ENCODE measurements around the gene NHLRC4. TPM values are rescaled to one million over a fixed set of nuclear protein-coding genes. Genes with fewer than 3 reads are reported as not detected.

The NHLRC4 gene
- total and polyA plus RNA-seq, 9 of the 15 experiments (the other 6 are each of a cell fraction or from before 2014, with no cell fraction given), result 0.24 to 3.7 (median 1.3) TPM; not detected in 2

DNA sequence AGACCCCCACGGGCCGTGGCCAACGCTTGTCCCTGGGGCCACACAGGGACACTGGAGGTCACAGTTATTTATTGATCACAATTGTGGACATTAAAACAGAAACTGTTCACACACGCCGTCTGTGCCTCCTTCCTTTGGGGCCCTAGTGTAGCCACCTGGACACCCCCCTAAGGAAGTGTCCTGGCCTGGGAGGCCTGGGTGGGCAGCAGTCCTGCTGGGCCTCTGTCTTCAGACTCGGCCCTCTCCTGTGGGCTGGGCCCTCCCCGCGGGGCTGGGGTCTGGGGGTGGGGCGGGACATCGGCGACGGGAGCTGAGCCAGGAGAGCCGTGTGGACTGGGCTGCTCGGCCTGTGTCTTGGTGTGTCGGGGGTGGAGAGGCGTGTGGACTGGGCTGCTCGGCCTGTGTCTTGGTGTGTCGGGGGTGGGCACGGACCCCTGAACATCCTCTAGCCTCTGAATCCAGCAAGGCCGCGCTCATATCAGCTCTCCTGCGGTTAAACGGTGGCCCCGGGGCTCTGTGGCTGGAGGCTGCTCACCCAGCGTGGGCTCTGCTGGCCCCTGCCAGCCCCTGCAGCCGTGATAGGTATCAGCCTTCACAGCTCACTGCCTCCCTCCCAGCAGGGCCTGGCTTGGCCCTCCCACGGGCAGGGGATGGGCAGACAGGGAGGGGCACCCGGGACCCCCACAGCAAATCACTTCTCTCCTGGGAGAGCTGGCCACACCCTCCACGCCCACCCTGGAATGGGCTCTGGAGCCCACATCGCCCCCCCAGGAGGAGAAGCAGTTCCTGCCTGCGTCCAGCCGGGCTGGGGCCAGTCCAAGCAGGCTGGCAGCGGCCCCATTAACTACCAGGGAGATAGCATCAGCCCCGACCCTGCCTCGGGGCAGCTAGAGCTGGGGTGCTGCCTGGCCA is 1.1 kb upstream of the NHLRC4 start:
- Histone ChIP-seq H3K9ac (ENCODE audit: insufficient read depth in 1 of 2, low read depth in 2 of 2, low read length in 2 of 2) (peak overlapping the region; percentile 66 to 88; a peak in 3 of 4 replicates), H3K9me1 (ENCODE audit: control insufficient read depth, insufficient read depth, low read length) (no peaks in the 10 kb centered on the region), H3K36me3 (ENCODE audit: control insufficient read depth, insufficient read depth, low read length) (no peaks in the 10 kb centered on the region), H3K27ac (ENCODE audit: extremely low read depth, low read depth, low read length) (peak overlapping the region; percentile 81; the same call in 2 of the 3 replicates), H3K4me1 (replicated peaks in 1 of 2; ENCODE audit: control insufficient read depth in 2 of 2, insufficient read depth in 2 of 2, low read length in 2 of 2) (peaks cover 40 to 93% of the 10 kb centered on the region in 2 experiments), H3K4me2 (ENCODE audit: insufficient read depth, low read length) (peak overlapping the region; percentile 78; the same call in 1 of the 2 replicates), H3K27me3 (ENCODE audit: control insufficient read depth in 2 of 2, insufficient read depth in 2 of 2, low read length in 2 of 2) (peaks cover 3 to 17% of the 10 kb centered on the region in 2 experiments; a peak in 4 of 5 replicates), H3K79me2 (ENCODE audit: control insufficient read depth, insufficient read depth, low read length) (peaks cover 31% of the 10 kb centered on the region), H4K20me1 (replicated peaks; ENCODE audit: control insufficient read depth, insufficient read depth, low read length) (no peaks in the 10 kb centered on the region), H2AFZ (ENCODE audit: low read depth, low read length) (peak overlapping the region; percentile 81), H3K9me3 (replicated peaks; ENCODE audit: control insufficient read depth, insufficient read depth, low read depth, low read length) (no peaks in the 10 kb centered on the region), H3K4me3 (no peak overlapping the region)
- peak in 3 of 4 experiments; percentile 38 to 49 (median 45) for DNase-seq (ENCODE audit: extremely low read depth in 1 of 4, low spot score in 3 of 4)
- 0 out of 3 replicates have a peak, but pooled peaks have one; percentile 1 for ATAC-seq
- FAIRE-seq, result no peak
- intact Hi-C loops (cut with micrococcal nuclease), result loop anchor here (5.0 kb wide), 1 partner anchor 38 kb away; the partner anchor contains the start of gene CAPN15
- CTCF ChIA-PET (ENCODE audit: low intra/inter-chr PET ratio), result no interaction called here
- in situ Hi-C loops (cut with MboI), result no loop called here
- BruUV-seq (replicated peaks), result no TSS peak
- 43% methylated on average over 24 of the region's 35 CpGs for WGBS (ENCODE audit: insufficient coverage, low coverage, missing lambda C conversion rate)
- POLR2A ChIA-PET, result interaction anchor here (0.8 kb wide), 1 partner anchor 23 kb away, joined by 3 read pairs; no protein-coding TSS in a partner anchor
- TF ChIP-seq MEF2D (tag; conservative IDR thresholded peaks at IDR 0.05; ENCODE audit: low read depth) (no peak), CXXC5 (CRISPR knock-in tag; IDR thresholded peaks at IDR 0.05) (0 out of 2 replicates have a peak, but pooled peaks have one; percentile 14), GATA2 (CRISPR knock-in tag; IDR thresholded peaks at IDR 0.05) (peak; percentile 43; the same call in 1 of the 2 replicates), ARID1B (IDR thresholded peaks at IDR 0.05) (peak; percentile 8; the same call in 1 of the 2 replicates), ARHGAP35 (IDR thresholded peaks at IDR 0.05; ENCODE audit: partially characterized antibody) (no peak), MCM7 (IDR thresholded peaks at IDR 0.05) (no peak)
- TF ChIP-seq, protein P1, sequence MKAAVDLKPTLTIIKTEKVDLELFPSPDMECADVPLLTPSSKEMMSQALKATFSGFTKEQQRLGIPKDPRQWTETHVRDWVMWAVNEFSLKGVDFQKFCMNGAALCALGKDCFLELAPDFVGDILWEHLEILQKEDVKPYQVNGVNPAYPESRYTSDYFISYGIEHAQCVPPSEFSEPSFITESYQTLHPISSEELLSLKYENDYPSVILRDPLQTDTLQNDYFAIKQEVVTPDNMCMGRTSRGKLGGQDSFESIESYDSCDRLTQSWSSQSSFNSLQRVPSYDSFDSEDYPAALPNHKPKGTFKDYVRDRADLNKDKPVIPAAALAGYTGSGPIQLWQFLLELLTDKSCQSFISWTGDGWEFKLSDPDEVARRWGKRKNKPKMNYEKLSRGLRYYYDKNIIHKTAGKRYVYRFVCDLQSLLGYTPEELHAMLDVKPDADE (conservative IDR thresholded peaks at IDR 0.05; ENCODE audit: control insufficient read depth, low read depth, low read length), result no peak
- TF ChIP-seq, protein P2, sequence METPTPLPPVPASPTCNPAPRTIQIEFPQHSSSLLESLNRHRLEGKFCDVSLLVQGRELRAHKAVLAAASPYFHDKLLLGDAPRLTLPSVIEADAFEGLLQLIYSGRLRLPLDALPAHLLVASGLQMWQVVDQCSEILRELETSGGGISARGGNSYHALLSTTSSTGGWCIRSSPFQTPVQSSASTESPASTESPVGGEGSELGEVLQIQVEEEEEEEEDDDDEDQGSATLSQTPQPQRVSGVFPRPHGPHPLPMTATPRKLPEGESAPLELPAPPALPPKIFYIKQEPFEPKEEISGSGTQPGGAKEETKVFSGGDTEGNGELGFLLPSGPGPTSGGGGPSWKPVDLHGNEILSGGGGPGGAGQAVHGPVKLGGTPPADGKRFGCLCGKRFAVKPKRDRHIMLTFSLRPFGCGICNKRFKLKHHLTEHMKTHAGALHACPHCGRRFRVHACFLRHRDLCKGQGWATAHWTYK (CRISPR knock-in tag; IDR thresholded peaks at IDR 0.05), result peak; percentile 64; the same call in 1 of the 2 replicates
- TF ChIP-seq, protein P3, sequence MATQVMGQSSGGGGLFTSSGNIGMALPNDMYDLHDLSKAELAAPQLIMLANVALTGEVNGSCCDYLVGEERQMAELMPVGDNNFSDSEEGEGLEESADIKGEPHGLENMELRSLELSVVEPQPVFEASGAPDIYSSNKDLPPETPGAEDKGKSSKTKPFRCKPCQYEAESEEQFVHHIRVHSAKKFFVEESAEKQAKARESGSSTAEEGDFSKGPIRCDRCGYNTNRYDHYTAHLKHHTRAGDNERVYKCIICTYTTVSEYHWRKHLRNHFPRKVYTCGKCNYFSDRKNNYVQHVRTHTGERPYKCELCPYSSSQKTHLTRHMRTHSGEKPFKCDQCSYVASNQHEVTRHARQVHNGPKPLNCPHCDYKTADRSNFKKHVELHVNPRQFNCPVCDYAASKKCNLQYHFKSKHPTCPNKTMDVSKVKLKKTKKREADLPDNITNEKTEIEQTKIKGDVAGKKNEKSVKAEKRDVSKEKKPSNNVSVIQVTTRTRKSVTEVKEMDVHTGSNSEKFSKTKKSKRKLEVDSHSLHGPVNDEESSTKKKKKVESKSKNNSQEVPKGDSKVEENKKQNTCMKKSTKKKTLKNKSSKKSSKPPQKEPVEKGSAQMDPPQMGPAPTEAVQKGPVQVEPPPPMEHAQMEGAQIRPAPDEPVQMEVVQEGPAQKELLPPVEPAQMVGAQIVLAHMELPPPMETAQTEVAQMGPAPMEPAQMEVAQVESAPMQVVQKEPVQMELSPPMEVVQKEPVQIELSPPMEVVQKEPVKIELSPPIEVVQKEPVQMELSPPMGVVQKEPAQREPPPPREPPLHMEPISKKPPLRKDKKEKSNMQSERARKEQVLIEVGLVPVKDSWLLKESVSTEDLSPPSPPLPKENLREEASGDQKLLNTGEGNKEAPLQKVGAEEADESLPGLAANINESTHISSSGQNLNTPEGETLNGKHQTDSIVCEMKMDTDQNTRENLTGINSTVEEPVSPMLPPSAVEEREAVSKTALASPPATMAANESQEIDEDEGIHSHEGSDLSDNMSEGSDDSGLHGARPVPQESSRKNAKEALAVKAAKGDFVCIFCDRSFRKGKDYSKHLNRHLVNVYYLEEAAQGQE (IDR thresholded peaks at IDR 0.05; ENCODE audit: borderline replicate concordance), result peak; percentile 68
- TF ChIP-seq, protein P3 (CRISPR knock-in tag; IDR thresholded peaks at IDR 0.05; ENCODE audit: low read depth), result no peak
